ENCODE data around the gene QRSL1. TPM values are rescaled to one million over a fixed set of nuclear protein-coding genes. Genes with fewer than 3 reads are reported as not detected.

The QRSL1 gene
- total and polyA plus RNA-seq, 7 donors, result 14.8 to 27.2 (median 20.2) TPM

GRCh38 chr6:106619223-106619622 is 10.2 kb upstream of the QRSL1 start:
- ATAC-seq, result no peak
- TF ChIP-seq CTCF (IDR thresholded peaks at IDR 0.05), result no peak

GRCh38 chr6:106620931-106621672 is 8.3 kb upstream of the QRSL1 start:
- intact Hi-C loops (cut with DNase I), result no loop called here
- TF ChIP-seq CTCF (IDR thresholded peaks at IDR 0.05), result no peak
- WGBS, 3 donors, result 87 to 90% (median 87%) methylated on average over 3 of the region's 3 CpGs
- H3K36me3 ChIP-seq (ENCODE audit: insufficient read depth in 1 of 2, low read depth in 1 of 2), result peaks cover 6 to 57% of the 10 kb centered on the region in 2 donors
- H3K9me3 ChIP-seq, result no peaks in the 10 kb centered on the region
- no peak overlapping the region for H3K4me3 ChIP-seq
- H3K4me1 ChIP-seq, result no peaks in the 10 kb centered on the region
- no peaks in the 10 kb centered on the region for H3K27me3 ChIP-seq (ENCODE audit: insufficient read depth in 3 of 3, low read length in 2 of 3)
- no peak overlapping the region for H3K27ac ChIP-seq
- ATAC-seq, result no peak
- no peak for DNase-seq

More at GRCh38 chr6:106619223-106619622, 10.2 kb upstream of the QRSL1 start:
- no peak for DNase-seq
- 85 to 87% (median 86%) methylated on average over 1 of the region's 1 CpG for WGBS, 3 donors
- no peaks in the 10 kb centered on the region for H3K9me3 ChIP-seq
- H3K4me3 ChIP-seq, result no peak overlapping the region
- no peaks in the 10 kb centered on the region for H3K4me1 ChIP-seq
- peaks cover 6 to 58% of the 10 kb centered on the region in 2 donors for H3K36me3 ChIP-seq (ENCODE audit: insufficient read depth in 1 of 2, low read depth in 1 of 2)
- H3K27me3 ChIP-seq (ENCODE audit: insufficient read depth in 3 of 3, low read length in 2 of 3), result no peaks in the 10 kb centered on the region
- intact Hi-C loops (cut with DNase I), result no loop called here
- H3K27ac ChIP-seq, result no peak overlapping the region

GRCh38 chr6:106622412-106622811 is 7.0 kb upstream of the QRSL1 start:
- ATAC-seq (no peak), DNase-seq (no peak)
- no peaks in the 10 kb centered on the region for H3K9me3 ChIP-seq
- intact Hi-C loops (cut with DNase I), result no loop called here
- peaks cover 2 to 48% of the 10 kb centered on the region in 2 donors for H3K36me3 ChIP-seq (ENCODE audit: insufficient read depth in 1 of 2, low read depth in 1 of 2)
- H3K27me3 ChIP-seq (ENCODE audit: insufficient read depth in 3 of 3, low read length in 2 of 3), result no peaks in the 10 kb centered on the region
- no peaks in the 10 kb centered on the region for H3K4me1 ChIP-seq
- 92 to 94% (median 93%) methylated on average over 8 of the region's 8 CpGs for WGBS, 3 donors
- TF ChIP-seq CTCF (IDR thresholded peaks at IDR 0.05), result no peak
- H3K4me3 ChIP-seq, result no peak overlapping the region
- no peak overlapping the region for H3K27ac ChIP-seq

- intact Hi-C loops (cut with DNase I), result no loop called here
- no peaks in the 10 kb centered on the region for H3K27me3 ChIP-seq (ENCODE audit: insufficient read depth in 3 of 3, low read length in 2 of 3)
- H3K27ac ChIP-seq, result no peak overlapping the region
- peaks cover 2 to 41% of the 10 kb centered on the region in 2 donors for H3K36me3 ChIP-seq (ENCODE audit: insufficient read depth in 1 of 2, low read depth in 1 of 2)
- no peaks in the 10 kb centered on the region for H3K9me3 ChIP-seq
- DNase-seq (no peak), ATAC-seq (no peak)
- WGBS, 3 donors, result 79 to 90% (median 88%) methylated on average over 1 of the region's 1 CpG
- no peaks in the 10 kb centered on the region for H3K4me1 ChIP-seq
- no peak overlapping the region for H3K4me3 ChIP-seq
- no peak for TF ChIP-seq CTCF (IDR thresholded peaks at IDR 0.05)
Measured at GRCh38 chr6:106623039-106623438, 6.3 kb upstream of the QRSL1 start.

All from psoas muscle (tissue), 8 donors.